GM19328 (cell line): Measurements from ENCODE around the gene ETS1.
A peak's percentile ranks its signal among the peaks of the same experiment; 100 is the strongest.

Source experiments
- ATAC-seq: cut with Tn5 transposase; IDR thresholded peaks from one replicate; pipeline ENCODE4 v1.9.1; 2021; ENCODE audit warnings: mild to moderate bottlenecking, moderate library complexity; ENCODE audit not compliant: unreplicated experiment

ETS1 gene

DNA sequence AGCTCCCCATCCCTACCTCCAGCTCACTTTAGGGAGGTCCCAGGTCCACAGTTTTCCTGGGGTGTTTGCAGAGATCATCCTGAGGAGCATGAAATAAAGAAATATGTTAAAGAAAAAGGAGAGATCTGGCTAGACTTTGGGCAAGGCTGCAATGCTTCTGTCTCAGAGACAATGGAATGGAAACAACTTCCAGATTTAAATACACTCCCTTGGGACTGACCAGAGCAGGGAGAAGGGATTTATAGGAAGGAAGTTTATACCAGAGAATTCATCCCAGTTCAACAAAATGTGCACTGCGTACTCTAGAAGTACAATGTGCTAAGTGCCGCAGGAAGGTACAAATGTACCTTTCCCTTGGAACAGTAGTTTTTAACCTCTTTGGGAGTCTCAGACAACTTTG is 40.4 kb downstream of the ETS1 start:
- no peak for ATAC-seq

DNA sequence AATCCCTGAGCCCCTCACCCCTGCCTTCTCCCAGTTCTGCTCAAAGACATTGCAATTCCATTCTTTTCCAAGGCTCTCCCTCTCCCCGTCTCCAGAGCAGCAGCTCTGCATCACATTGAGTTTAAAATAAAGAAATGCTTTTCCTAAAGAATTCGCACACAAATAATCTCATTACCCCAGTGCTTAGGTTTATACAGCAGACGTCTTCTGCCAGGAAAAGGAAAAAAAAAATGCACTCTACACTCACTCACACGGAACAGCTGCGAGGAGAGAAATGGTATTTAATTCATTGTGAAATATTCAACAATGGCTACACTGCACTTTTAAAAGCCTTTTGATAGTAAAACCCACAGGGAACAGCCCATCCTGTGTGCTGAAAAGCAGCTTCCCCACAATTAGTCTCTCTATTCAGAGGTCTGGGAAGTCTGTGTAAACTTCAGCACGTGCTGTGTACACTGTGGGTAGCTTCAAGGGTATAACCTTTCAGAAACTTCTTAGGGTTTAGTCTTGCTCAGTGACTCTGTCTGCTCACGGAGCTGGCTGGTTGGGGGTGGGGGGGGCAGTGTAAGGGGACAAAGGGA is 42.8 kb downstream of the ETS1 start:
- ATAC-seq, result no peak

DNA sequence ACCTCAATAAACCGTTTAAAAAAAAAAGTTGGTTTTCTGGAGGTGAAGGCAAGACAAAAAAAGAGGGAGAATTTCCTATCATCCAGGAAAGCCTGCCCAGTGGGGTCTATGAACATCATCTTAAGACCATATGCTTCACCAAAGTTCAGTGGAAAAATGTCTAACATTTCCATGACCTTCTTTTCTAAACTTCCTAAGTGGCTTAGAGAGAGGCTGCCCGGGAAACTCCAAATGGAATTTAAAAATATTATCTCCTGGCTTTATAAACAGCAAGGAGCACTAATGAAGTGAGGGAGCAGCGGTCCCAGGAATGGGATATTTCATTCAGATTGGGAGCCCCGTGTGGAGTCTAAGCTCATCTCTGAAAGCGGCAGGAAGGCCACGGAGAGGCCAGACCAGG is 46.9 kb downstream of the ETS1 start:
- no peak for ATAC-seq

DNA sequence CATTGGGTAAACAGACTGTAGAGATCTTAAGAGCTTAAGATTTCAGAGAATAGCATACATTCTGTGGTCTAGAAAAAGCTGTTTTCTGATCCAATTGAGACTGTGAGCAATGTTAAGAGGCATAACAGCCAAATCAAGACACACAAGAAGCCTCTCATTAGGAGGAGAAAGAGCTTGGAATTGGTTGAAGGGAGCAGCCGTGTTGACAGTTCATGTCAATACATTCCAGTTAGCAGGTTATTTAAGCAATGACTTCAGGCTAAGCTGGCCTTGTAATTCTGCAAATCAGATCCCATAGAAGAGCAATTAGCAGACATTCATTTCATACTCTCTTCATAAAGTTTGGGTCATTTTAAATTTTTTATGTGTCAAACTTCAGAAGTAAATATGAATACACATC is 50.9 kb downstream of the ETS1 start:
- no peak for ATAC-seq

DNA sequence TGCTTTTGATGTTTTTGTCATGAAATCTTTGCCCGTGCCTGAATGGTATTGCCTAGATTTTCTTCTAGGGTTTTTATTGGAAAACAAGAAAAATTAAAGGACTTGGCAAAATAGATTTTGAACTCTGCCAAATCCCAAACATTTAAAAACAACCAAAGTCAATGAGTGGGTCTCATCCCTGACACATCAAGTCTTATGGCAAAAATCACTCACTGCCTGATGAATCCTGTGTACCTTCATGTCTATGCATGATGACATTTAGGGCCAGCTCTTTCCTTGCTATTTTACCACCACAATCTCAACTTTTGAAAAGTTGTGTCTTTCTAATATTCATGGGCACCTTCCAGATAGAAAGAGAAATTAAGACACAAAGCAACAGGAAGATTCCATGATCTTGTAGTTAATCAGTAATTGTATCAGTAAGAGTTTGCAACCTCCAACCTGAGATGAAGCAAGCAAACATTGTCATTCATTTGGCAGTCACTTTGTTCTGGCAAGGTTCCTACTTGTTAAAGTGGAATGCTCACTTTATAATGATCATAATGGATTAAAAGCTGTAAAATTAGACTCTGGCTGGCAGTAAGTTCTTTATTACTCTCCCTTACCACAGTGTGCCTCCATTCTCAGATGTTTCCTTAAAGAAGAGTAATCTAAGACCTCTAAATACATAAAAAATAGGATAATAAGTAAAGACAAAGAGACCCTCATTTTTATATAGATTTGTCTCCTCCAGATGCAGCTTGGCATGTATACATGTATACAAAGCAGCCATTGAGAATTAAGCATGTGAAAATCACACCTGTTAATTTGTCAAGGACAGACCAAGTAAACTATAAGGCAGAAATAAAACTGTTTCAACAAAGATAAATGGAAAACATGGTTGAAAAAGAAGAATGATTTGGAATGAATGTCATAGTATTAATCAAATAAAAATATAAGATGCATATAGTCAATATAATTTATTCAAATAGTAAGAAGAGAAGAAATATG is 51.6 kb downstream of the ETS1 start:
- no peak for ATAC-seq

DNA sequence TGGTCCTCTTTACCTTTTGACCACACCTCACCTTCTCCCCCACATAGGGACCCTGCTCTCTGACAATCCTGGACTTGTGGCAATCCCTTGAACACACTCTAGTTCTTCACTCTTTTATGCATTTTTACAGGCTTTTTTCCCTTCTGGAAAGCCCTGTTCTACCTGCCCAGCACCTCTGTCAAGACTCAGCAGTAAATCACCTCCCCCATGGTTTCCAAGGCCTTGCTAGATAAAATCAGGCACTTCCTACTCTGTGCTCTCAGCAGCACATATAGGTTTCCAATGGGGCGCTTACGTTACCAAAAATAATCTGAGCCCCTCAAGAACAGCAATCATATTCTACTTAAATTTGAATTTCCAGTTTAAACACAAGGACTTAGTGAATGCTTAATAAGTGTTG is 53.9 kb downstream of the ETS1 start:
- ATAC-seq, result no peak

DNA sequence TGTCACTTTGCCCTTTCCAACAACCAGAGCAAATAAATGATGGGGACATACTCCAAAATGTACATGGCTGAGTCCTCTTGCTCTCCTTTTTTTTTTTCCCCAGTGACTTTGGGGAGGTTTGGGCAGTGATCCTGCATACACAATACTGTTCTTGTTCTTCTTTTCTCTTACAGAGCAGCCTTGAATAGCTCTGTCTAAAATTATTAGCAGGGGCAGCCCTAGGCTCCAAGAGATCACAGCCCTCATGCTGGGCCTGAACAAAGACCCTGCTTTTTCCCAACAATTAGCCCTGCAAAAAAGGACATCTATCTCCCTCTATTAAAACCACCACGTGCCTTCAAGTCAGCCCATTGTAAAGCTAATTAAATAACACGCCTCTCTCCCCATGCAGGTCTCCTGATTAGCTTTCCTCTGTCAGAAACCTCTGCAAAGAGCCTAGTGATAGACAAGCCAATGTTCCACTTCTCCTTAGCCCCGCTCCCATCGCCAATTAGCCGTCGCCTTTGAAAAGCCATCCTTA is 54.7 kb downstream of the ETS1 start:
- ATAC-seq, result no peak

DNA sequence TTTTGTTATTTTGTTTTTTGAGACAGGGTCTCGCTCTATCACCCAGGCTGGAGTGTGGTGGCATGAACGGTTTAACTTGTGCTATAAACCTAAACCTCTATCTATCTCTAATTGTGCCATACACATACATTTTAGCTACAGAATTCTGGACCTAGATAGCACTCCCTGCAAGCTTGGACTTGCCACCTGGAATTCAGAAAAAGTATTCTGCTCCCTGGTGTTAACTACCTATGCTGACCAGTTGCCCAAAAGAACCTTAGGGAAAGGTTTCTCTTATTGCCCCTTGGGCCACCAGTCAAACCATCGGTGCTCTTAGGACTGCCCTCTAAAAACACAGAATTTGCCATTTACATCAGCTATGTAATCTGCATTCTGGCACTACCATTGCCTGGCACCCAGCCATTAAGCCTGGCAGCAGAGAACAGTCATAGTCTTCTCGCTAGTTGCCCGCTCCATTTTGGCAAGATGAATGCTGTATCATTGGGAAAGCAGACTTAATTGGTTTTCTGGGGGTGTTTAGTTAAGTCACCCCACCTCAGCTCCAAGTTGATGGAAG is 55.3 kb downstream of the ETS1 start:
- ATAC-seq, result no peak

DNA sequence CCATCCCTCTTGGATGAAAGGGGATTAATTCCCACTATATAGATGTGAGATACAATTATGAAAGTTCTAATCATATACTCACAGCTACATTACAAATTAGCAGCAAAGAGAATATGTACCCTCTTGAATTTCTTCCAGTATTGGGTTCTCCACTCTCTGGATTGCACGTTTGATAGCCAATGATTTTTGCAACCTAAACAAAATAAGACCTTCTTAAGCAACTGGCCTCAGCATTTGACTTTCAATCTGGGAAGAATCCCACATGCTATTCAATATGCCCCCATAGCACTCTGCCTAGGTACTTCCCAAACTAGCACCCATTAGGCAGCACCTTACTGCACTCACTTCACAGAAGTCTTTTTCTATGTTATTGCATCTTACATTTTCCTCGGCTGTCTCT is 55.8 kb downstream of the ETS1 start:
- no peak for ATAC-seq

DNA sequence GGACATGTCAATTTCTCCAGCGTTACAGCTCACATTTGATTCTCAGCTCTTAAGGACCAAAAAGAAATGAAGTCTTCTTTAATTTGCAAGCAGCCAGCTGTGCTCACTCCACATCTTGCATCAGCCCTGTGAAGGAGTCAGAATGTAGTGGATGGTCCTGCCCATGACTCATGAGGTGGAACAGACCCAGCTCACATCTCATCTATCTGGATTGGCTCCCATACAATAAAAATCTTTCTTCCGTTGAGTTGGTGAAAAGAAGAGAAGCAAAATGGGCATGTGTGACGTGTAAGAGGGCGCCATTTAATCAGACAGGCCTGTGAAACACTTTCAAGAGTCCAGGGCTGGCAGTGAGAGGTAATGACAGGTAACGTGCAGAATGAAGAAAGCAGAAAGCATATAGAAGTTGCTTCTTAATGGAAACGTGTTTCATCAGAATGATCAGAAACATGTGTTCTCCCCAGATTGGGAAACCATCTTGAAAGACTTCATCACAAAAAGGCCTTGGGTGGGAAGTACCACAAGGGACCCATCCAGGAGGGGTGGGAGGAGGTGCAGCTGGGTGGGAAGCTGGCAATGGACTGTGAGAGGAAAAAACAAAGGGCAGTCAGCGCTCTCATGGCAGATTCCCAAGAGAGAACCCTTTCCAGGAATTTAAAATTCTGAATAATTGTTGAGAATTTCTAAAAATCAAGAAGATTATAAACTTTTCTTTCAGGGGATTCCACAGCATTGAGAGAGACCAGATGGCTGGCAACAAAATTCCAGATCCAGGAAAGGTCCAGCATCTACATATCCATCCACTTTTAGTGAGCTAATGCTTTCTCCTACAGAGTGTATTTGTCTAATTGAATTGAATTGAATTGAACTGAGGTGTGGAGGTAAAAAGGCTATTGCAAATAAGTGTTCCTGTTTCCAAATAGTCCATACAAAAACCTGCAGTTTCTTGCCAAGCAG is 57.0 kb downstream of the ETS1 start:
- ATAC-seq, result no peak

DNA sequence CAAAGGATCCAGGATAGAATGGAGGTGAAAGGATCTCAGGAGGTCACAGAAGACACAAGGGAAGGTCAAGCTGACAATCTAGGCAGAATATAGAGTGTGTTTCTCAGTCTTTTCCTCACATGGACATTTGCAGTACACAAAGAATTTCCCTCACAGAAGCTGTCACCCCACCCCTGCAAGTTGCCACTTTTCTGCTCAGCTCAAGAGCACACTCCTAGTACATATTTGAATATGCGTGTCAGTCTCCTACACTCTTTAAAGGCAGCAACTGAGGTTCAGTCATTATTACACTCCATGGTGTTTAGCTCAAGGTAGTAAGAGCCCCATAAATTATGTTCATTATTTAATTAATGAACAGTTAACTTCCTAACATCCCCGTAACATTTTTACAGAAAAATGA is 59.1 kb downstream of the ETS1 start:
- ATAC-seq, result no peak

DNA sequence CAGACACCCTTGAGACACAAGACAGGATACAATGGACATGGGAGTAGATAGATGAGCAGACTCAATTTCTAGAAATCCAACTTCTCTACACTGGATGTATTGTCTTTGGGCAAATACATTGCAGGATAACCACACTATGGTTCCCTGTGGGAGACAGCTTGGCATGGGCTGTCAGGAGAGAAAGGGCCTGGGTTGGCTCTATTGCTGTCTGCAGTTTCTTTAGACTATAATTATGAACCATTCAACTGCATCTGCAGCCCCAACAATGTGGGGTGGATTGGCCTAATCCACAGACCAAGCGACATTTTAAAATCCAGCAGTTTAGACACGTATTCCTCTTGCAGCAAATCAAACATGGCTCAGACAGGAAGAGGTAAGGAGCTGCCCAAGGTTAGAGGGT is 60.3 kb downstream of the ETS1 start:
- no peak for ATAC-seq

DNA sequence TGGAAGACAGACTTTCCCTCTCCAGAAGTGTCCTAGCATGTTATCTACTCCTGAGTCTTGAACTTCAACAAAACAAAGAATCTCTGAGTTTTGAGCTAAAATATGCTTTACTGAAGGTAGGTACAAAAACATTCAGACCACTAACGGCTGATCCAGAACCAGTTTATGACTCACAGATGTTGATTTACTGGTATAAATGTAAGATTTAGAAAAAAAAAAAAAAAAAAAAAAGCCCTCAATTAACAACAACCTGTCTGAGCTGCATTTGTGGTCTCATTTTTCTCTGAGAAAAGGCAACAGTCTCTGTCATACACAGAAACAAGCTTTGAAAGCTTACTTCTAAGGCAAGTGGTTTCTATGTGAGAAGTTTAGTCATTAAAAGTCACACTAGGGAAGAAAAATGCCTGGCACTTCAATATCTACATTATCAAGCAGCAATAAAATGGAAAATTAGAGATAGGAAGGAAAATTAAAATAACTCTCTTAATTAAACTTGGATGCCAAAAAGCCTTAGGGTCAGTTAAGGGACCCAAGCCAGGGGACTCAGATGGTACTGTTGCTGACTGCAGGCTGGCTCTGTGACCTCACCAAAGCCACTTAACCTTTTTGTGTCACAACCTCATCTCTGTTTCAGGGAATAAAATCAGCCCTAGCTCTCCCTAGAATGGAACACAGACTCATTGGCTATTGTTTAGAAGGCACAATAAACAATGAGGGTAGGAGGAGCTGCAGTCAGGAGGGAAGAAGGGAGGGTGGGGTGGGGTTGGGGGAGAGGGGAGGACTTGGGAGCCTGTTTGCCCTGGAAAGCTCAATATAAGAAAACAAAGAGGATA is 61.7 kb downstream of the ETS1 start:
- no peak for ATAC-seq

DNA sequence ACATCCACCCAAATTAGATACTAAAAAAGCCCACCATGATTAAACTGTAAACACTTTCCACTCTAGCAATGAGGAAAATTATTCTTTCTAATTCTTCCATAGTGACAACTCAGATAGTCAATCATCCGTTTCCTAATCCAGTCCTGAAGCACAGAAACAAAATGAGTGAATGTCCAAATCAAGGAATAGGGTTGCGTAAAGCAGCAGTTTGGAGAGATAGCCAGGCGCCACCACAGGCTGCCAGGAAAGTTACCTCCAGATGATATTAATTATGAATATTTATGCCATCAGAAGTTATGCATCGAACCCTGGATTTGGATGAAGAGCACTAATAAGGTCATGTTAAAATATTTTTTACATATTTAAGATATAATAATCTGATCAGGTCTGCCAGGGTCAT is 63.2 kb downstream of the ETS1 start:
- ATAC-seq, result no peak

DNA sequence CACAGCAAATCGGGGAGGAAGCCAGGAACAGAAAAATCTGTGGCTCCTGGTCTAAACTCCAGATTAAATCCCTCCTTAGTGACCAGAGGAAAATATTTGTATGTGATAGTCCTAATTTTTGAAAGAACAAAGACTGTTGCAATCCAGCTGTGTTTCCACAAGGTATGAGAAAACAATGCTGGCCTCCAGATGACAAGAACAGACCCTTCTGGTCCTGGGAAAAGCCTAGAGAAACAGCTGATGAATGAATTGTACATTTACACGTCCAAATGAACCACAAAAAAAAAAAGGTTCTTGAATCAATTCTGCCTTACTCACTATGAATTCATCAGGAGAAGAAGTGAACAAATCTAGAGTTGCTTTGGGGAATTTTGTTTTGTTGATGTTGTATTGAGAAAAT is 63.7 kb downstream of the ETS1 start:
- ATAC-seq, result no peak

DNA sequence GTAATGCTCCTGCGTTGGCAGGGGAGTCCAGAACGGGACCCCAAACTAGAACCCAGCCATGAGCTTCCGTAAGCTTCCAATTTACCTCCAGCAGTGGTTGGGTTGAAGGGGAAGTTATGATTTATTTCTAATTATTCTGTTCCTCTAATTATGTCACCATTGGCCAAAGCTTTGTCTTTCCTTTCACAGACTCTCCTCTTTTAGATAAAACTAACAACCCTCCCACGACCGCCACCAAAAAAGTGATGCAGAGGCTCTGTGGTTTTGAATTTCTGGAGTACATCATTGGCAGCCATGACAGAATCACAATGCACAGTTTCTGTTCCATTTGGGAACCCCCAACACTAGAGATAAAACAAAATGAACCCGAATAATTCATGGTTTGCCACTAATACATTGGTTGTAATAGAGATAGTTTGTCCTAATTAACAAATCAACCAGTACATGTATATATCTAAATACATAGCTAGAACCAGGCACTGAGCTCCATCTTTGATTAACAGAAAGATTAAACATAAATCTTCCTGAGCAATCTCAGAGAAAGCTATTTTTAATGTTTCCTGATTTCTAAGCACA is 64.3 kb downstream of the ETS1 start:
- ATAC-seq, result no peak

DNA sequence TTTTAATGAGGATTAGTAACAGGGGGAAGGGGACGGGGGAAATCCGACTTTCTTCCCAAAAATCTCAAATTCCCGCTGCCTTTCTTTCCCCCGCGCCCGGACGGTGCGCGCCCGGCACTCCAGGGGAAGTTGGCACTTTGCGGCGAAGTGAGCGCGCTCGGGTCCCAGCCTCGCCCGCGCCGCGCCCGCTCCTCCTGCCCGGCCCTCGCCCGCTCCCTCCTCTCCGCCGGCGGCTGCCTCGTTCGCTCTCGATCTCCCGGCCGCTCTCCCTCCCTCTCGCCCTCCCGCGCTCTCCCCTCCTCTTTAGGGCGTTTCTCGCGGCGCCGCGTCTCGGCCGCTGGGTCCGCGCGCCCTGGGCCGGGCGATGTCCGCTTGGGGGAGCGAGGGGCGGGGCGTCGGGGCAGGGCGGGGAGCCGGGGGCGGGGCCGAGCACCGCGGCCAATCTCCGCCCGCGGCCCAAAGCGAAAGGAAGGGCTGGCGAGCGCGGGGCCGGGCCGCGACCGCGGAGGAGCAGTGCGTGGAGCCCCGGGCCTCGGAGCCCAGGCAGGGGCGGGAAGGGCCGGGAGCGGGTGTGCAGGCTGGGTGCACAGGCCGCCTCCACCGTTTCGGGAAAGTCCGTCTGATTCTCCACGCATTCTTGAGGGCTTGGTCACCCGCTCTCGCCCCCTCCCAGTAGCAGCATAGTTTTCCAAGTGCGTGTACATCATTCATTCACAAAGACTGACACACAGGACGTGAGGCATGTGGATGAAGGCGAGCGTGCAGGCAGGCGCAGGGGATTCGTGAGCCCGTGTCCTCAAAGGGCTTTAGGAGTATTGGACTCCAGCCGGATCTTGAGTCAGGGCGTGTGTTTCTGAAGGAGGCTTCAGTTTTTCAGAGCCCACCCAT is 65.1 kb downstream of the ETS1 start:
- ATAC-seq, result peak; percentile 82

DNA sequence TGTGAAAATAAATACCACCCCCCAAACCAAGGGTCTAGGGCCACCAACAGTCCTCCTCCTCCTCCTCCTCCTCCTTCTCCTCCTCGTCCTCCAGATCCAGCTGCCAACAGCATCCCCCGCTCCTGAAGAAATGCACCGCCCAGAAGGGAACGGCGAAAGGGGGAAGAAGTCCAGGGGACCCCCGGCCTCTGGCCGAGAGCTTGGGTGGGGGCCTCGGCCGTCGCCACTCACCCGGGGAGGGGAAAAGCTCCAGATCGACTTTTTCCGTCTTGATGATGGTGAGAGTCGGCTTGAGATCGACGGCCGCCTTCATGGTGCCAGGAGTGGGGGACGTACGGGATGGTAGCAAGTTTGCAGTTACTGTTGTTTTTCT is 65.7 kb downstream of the ETS1 start:
- ATAC-seq, result no peak
